WTC11 (cell line): ENCODE measurements around the gene ZCCHC24. TPM values are rescaled to one million over a fixed set of nuclear protein-coding genes. Genes with fewer than 3 reads are reported as not detected.

Experiments
- ATAC-seq: fragments of 200-7000 bp; cut with Tn5 transposase; 2 replicates; pipeline ENCODE4 v1.10.0; 2021; ENCODE audit warnings: mild to moderate bottlenecking, moderate library complexity
- CTCF ChIA-PET: fragments of 300-600 bp; sonication (Branson Sonifier 250); formaldehyde crosslinking; loops from one replicate; lab custom pipeline; 2021; ENCODE audit warnings: antibody characterized with exemption; lab: Charles Lee
- POLR2A ChIA-PET: fragments of 350-600 bp; sonication (Branson Sonifier 250); formaldehyde crosslinking; loops from one replicate; lab custom pipeline; 2021; ENCODE audit warnings: antibody characterized with exemption; lab: Charles Lee
- DNase-seq: peaks from one replicate; pipeline ENCODE4 v3.0.0; 2021; ENCODE audit warnings: low spot score
- H3K27ac Mint-ChIP-seq: 2 replicates; pipeline ENCODE4 v1.8.0; 2021; ENCODE audit warnings: mixed read lengths
- H3K27me3 Mint-ChIP-seq: 2 replicates; pipeline ENCODE4 v1.8.0; 2021; ENCODE audit warnings: low read depth, mild to moderate bottlenecking, moderate library complexity, mixed read lengths
- H3K36me3 Mint-ChIP-seq: 2 replicates; pipeline ENCODE4 v1.8.0; 2021; ENCODE audit warnings: mixed read lengths
- H3K4me1 Mint-ChIP-seq: 2 replicates; pipeline ENCODE4 v1.8.0; 2022; ENCODE audit warnings: mixed read lengths
- H3K4me3 Mint-ChIP-seq: 2 replicates; pipeline ENCODE4 v1.8.0; 2021; ENCODE audit warnings: mild to moderate bottlenecking, moderate library complexity, mixed read lengths
- H3K9me3 Mint-ChIP-seq: 2 replicates; pipeline ENCODE4 v1.8.0; 2021; ENCODE audit warnings: mixed read lengths
- AFF4 ChIP-seq: sonication (generic); formaldehyde crosslinking; IDR thresholded peaks from 2 replicates; pipeline ENCODE4 v1.8.1; 2023; ENCODE audit warnings: mild to moderate bottlenecking, missing genetic modification reagents, borderline replicate concordance
- ATF1 ChIP-seq: sonication (generic); formaldehyde crosslinking; IDR thresholded peaks from 2 replicates; pipeline ENCODE4 v1.8.1; 2023; ENCODE audit warnings: mild to moderate bottlenecking, moderate library complexity, missing genetic modification reagents
- ATF6 ChIP-seq: sonication (generic); formaldehyde crosslinking; IDR thresholded peaks from 2 replicates; pipeline ENCODE4 v1.8.1; 2023; ENCODE audit warnings: mild to moderate bottlenecking, missing genetic modification reagents
- CREB1 ChIP-seq: sonication (generic); formaldehyde crosslinking; IDR thresholded peaks from 2 replicates; pipeline ENCODE4 v1.8.0; 2023; ENCODE audit warnings: mild to moderate bottlenecking, missing genetic modification reagents
- CTCF ChIP-seq: fragments of 200-600 bp; IDR thresholded peaks from 2 replicates; pipeline ENCODE4 v1.8.0; 2022; ENCODE audit warnings: antibody characterized with exemption
- ELF4 ChIP-seq: sonication (generic); formaldehyde crosslinking; IDR thresholded peaks from 2 replicates; pipeline ENCODE4 v1.8.1; 2022; ENCODE audit warnings: low read depth, mild to moderate bottlenecking, moderate library complexity, missing genetic modification reagents
- FOXJ3 ChIP-seq: sonication (generic); formaldehyde crosslinking; IDR thresholded peaks from 2 replicates; pipeline ENCODE4 v1.9.0; 2021; ENCODE audit warnings: missing genetic modification reagents, mild to moderate bottlenecking, borderline replicate concordance
- JAZF1 ChIP-seq: fragments of 250-450 bp; sonication (Bioruptor Pico); IDR thresholded peaks from 2 replicates; pipeline ENCODE4 v1.9.0; 2021; ENCODE audit warnings: moderate library complexity, mild to moderate bottlenecking, inconsistent platforms
- MLX ChIP-seq: sonication (generic); formaldehyde crosslinking; IDR thresholded peaks from 2 replicates; pipeline ENCODE4 v1.8.1; 2023; ENCODE audit warnings: mild to moderate bottlenecking, missing genetic modification reagents, moderate library complexity
- PRDM15 ChIP-seq: sonication (generic); formaldehyde crosslinking; IDR thresholded peaks from 2 replicates; pipeline ENCODE4 v1.8.0; 2022; ENCODE audit warnings: missing genetic modification reagents
- SMAD4 ChIP-seq: sonication (generic); formaldehyde crosslinking; IDR thresholded peaks from 2 replicates; pipeline ENCODE4 v1.8.0; 2022; ENCODE audit warnings: mild to moderate bottlenecking, missing genetic modification reagents
- TEAD1 ChIP-seq: sonication (generic); formaldehyde crosslinking; IDR thresholded peaks from 2 replicates; pipeline ENCODE4 v1.8.0; 2022; ENCODE audit warnings: mild to moderate bottlenecking, missing genetic modification reagents
- TEAD4 ChIP-seq: sonication (generic); formaldehyde crosslinking; IDR thresholded peaks from 2 replicates; pipeline ENCODE4 v1.8.0; 2022; ENCODE audit warnings: mild to moderate bottlenecking, missing genetic modification reagents
- ZBTB21 ChIP-seq: sonication (generic); formaldehyde crosslinking; IDR thresholded peaks from 2 replicates; pipeline ENCODE4 v1.8.1; 2023; ENCODE audit warnings: mild to moderate bottlenecking, missing genetic modification reagents, borderline replicate concordance
- ZMAT4 ChIP-seq: fragments of 250-450 bp; sonication (Bioruptor Pico); IDR thresholded peaks from 2 replicates; pipeline ENCODE4 v1.9.0; 2021; ENCODE audit warnings: mild to moderate bottlenecking
- ZNF121 ChIP-seq: sonication (generic); formaldehyde crosslinking; IDR thresholded peaks from 2 replicates; pipeline ENCODE4 v1.8.0; 2023; ENCODE audit warnings: missing genetic modification reagents
- ZNF512 ChIP-seq: sonication (generic); formaldehyde crosslinking; IDR thresholded peaks from 2 replicates; pipeline ENCODE4 v1.8.1; 2022; ENCODE audit warnings: missing genetic modification reagents, borderline replicate concordance
- total RNA-seq: library from RNA; stranded (reverse); gene quantifications from 3 replicates; pipeline ENCODE4 v1.2.3, GENCODE V29; 2021

Gene ZCCHC24
- total RNA-seq, 1 experiment from 2014 or later, result 7.7 TPM

- H3K9me3 Mint-ChIP-seq, result peaks cover 7% of the 10 kb centered on the region; the same call in 1 of the 2 replicates
- ChIA-PET POLR2A (no interaction called here), CTCF (no interaction called here)
- DNase-seq (no peak), ATAC-seq (no peak)
- peaks cover 60% of the 10 kb centered on the region for H3K36me3 Mint-ChIP-seq
- no peak for TF ChIP-seq JAZF1 (CRISPR knock-in tag)
- no peak for TF ChIP-seq FOXJ3
- no peak for TF ChIP-seq ZBTB21 (CRISPR knock-in tag)
- TF ChIP-seq ZMAT4, result no peak
- TF ChIP-seq TEAD1, result no peak
- TF ChIP-seq PRDM15 (CRISPR knock-in tag), result no peak
- TF ChIP-seq CTCF, result no peak
- no peak for TF ChIP-seq AFF4 (CRISPR knock-in tag)
- no peak for TF ChIP-seq ELF4 (CRISPR knock-in tag)
- TF ChIP-seq SMAD4 (CRISPR knock-in tag), result no peak
- no peak for TF ChIP-seq TEAD4
- no peak for TF ChIP-seq CREB1 (CRISPR knock-in tag)
- no peak overlapping the region for H3K27ac Mint-ChIP-seq
- no peak overlapping the region for H3K4me3 Mint-ChIP-seq
- H3K4me1 Mint-ChIP-seq, result peaks cover 5% of the 10 kb centered on the region
- H3K27me3 Mint-ChIP-seq, result no peaks in the 10 kb centered on the region
These were observed 94.1 kb downstream of the ZCCHC24 start for GRCh38 chr10:79351332-79351731.

GRCh38 chr10:79350407-79351154, 94.8 kb downstream of the ZCCHC24 start:
- DNase-seq (no peak), ATAC-seq (no peak)
- Mint-ChIP-seq H3K9me3 (peaks cover 1% of the 10 kb centered on the region; the same call in 1 of the 2 replicates), H3K4me3 (no peak overlapping the region), H3K36me3 (peaks cover 52% of the 10 kb centered on the region), H3K27ac (no peak overlapping the region), H3K4me1 (peaks cover 8% of the 10 kb centered on the region), H3K27me3 (no peaks in the 10 kb centered on the region)
- ChIA-PET CTCF (no interaction called here), POLR2A (no interaction called here)
- no peak for TF ChIP-seq ZNF512
- TF ChIP-seq FOXJ3, result no peak
- TF ChIP-seq MLX (CRISPR knock-in tag), result no peak
- TF ChIP-seq TEAD4, result no peak
- TF ChIP-seq ATF6, result no peak
- TF ChIP-seq ZNF121 (CRISPR knock-in tag), result no peak
- no peak for TF ChIP-seq ATF1 (CRISPR knock-in tag)
